GM12878 (cell line): ENCODE results near the gene JOSD2. TPM values are rescaled to one million over a fixed set of nuclear protein-coding genes. Genes with fewer than 3 reads are reported as not detected.

Experiments used
- ATAC-seq: fragments of 200-7000 bp; cut with Tn5 transposase; 3 replicates; pipeline ENCODE4 v1.9.1; 2020; ENCODE audit warnings: mild to moderate bottlenecking, moderate library complexity
- BruUV-seq: library from RNA; stranded (reverse); fragments of 400-500 nt; replicated peaks from 2 replicates; lab custom pipeline; 2021; lab: Mats Ljungman, UMichigan
- CTCF ChIA-PET: fragments of 300-600 bp; sonication (Branson Sonifier 250); formaldehyde crosslinking; extraction: SDS; loops from one replicate; lab custom pipeline; 2021; ENCODE audit warnings: inconsistent platforms; lab: Yijun Ruan, JAX
- POLR2A ChIA-PET: fragments of 350-600 bp; formaldehyde crosslinking; extraction: SDS; loops from one replicate; lab custom pipeline; 2021; ENCODE audit warnings: inconsistent platforms; lab: Charles Lee
- RAD21 ChIA-PET: fragments of 300-600 bp; sonication (Branson Sonifier 250); formaldehyde crosslinking; loops from one replicate; lab custom pipeline; 2023; ENCODE audit warnings: antibody characterized with exemption; ENCODE audit not compliant: unreplicated experiment; lab: Charles Lee
- SMC1A ChIA-PET: fragments of 300-600 bp; sonication (Branson Sonifier 250); formaldehyde crosslinking; loops from one replicate; lab custom pipeline; 2023; ENCODE audit not compliant: unreplicated experiment, uncharacterized antibody; lab: Charles Lee
- DNase-seq: peaks from one replicate; pipeline ENCODE4 v3.0.0-alpha.2; 2011; ENCODE audit warnings: low read depth, low spot score
- FAIRE-seq: peaks from 3 replicates; lab custom pipeline; 2011; peaks lifted over from hg19 to GRCh38; lab: Jason Lieb, UNC
- H2AFZ ChIP-seq: 2 replicates; pipeline ENCODE4 v1.6.0; 2011; ENCODE audit warnings: low read depth, low read length, control low read depth; ENCODE audit not compliant: control insufficient read depth
- H3K27ac ChIP-seq: 2 replicates; pipeline ENCODE4 v1.5.1; 2011; ENCODE audit warnings: control low read depth; ENCODE audit not compliant: control insufficient read depth, insufficient read depth
- H3K27me3 ChIP-seq, 2 experiments: replicated peaks in 1 of 2; 2 replicates each; pipeline versions ENCODE4 v1.6.0 to v1.6.1; 2011; ENCODE audit warnings: low read length in 1 of 2; ENCODE audit not compliant: control insufficient read depth in 2 of 2, insufficient read depth in 2 of 2
- H3K36me3 ChIP-seq, 2 experiments: 2 replicates each; pipeline ENCODE4 v1.5.1; 2011; ENCODE audit warnings: low read length in 1 of 2; ENCODE audit not compliant: control insufficient read depth in 2 of 2, insufficient read depth in 2 of 2
- H3K4me1 ChIP-seq: 2 replicates; pipeline ENCODE4 v1.6.1; 2011; ENCODE audit warnings: mild to moderate bottlenecking, low read length, moderate library complexity, mixed read lengths; ENCODE audit not compliant: control insufficient read depth, insufficient read depth
- H3K4me2 ChIP-seq: 2 replicates; pipeline ENCODE4 v1.6.0; 2011; ENCODE audit warnings: control low read depth; ENCODE audit not compliant: control insufficient read depth, insufficient read depth
- H3K4me3 ChIP-seq: fragments of 200-600 bp; sonication (generic); 2 replicates; pipeline ENCODE4 v1.5.1; 2016
- H3K79me2 ChIP-seq: 2 replicates; pipeline ENCODE4 v1.6.0; 2011; ENCODE audit warnings: low read length; ENCODE audit not compliant: control insufficient read depth, insufficient read depth
- H3K9ac ChIP-seq: 2 replicates; pipeline ENCODE4 v1.8.0; 2011; ENCODE audit warnings: low read length, control low read depth, mixed read lengths; ENCODE audit not compliant: control insufficient read depth, insufficient read depth
- H3K9me3 ChIP-seq: replicated peaks from 3 replicates; pipeline ENCODE4 v1.5.1; 2011; ENCODE audit warnings: mild to moderate bottlenecking, low read length; ENCODE audit not compliant: control insufficient read depth, insufficient read depth
- H4K20me1 ChIP-seq: 2 replicates; pipeline ENCODE4 v1.6.0; 2011; ENCODE audit not compliant: control insufficient read depth, insufficient read depth
- ESRRA ChIP-seq: IDR thresholded peaks from 2 replicates; pipeline ENCODE4 v1.6.1; 2012; ENCODE audit warnings: mild to moderate bottlenecking, low read length, improper control_type of control experiment
- HDGF ChIP-seq: fragments of 450-650 bp; IDR thresholded peaks from 2 replicates; pipeline ENCODE4 v1.6.1; 2016; ENCODE audit warnings: antibody characterized with exemption
- IKZF1 ChIP-seq: fragments of 450-650 bp; conservative IDR thresholded peaks from 2 replicates; pipeline ENCODE4 v1.6.1; 2017; ENCODE audit warnings: antibody characterized with exemption, mild to moderate bottlenecking
- NR2F1 ChIP-seq: fragments of 450-650 bp; conservative IDR thresholded peaks from 2 replicates; pipeline ENCODE4 v1.6.1; 2017; ENCODE audit warnings: mild to moderate bottlenecking
- SP1 ChIP-seq: IDR thresholded peaks from one replicate; pipeline ENCODE4 v1.6.1; 2011; ENCODE audit warnings: low read depth, low read length
- SPI1 ChIP-seq: IDR thresholded peaks from 2 replicates; pipeline ENCODE4 v1.6.1; 2011; ENCODE audit warnings: low read depth, mild to moderate bottlenecking, low read length, moderate library complexity, borderline replicate concordance; ENCODE audit not compliant: insufficient read depth
- ZNF384 ChIP-seq: IDR thresholded peaks from 2 replicates; pipeline ENCODE4 v1.6.1; 2012; ENCODE audit warnings: low read depth, mild to moderate bottlenecking, low read length, improper control_type of control experiment, borderline replicate concordance
- WGBS: methylation state at CpG from one replicate; pipeline ENCODE4 v1.1.6; 2016; ENCODE audit warnings: low lambda C conversion rate; ENCODE audit not compliant: insufficient replicate concordance, insufficient coverage; ENCODE audit errors: missing lambda C conversion rate; 5-methylcytosine and 5-hydroxymethylcytosine counted together
- in situ Hi-C: fragments of 300-500 bp; cut with MboI; formaldehyde crosslinking; loops from 9 replicates; pipeline ENCODE4 v1.14.3; 2018; ENCODE audit warnings: mixed read lengths
- intact Hi-C: fragments of 100-400 bp; cut with micrococcal nuclease; formaldehyde crosslinking; loops from one replicate; pipeline ENCODE4 v1.14.2; 2022; ENCODE audit not compliant: unreplicated experiment
- polyA plus RNA-seq, 11 experiments: library from polyadenylated mRNA; depleted of rRNA in 4 of 11; unstranded in 6 of 11; stranded (reverse) in 5 of 11; fragments of >200 nt; fragmentation: Nextera tagmentation in 4 of 11; fragmentation: Illumina TruSeq in 1 of 11; extraction: Ambion mirVana in 4 of 11; extraction: Trizol in 1 of 11; gene quantifications; 1 replicate in 1 of 11; 2 replicates in 10 of 11; pipeline versions ENCODE4 v1.2.1 to v1.2.3, GENCODE V29; 2011 to 2016; ENCODE audit warnings: inconsistent platforms in 2 of 11, missing spikeins in 2 of 11, low read depth in 1 of 11
- total RNA-seq, 4 experiments: library from RNA; depleted of rRNA in 3 of 4; stranded (reverse); fragments of >200 nt in 3 of 4; fragmentation: Illumina TruSeq in 1 of 4; extraction: Trizol in 1 of 4; gene quantifications; 2 replicates each; pipeline versions ENCODE4 v1.2.1 to v1.2.3, GENCODE V29; 2013 to 2021
- TF ChIP-seq, protein P1 (sequence below): fragments of 150-350 bp; IDR thresholded peaks from 2 replicates; pipeline ENCODE4 v1.6.1; 2014; ENCODE audit warnings: mild to moderate bottlenecking, low read depth, low read length

JOSD2 gene
- total and polyA plus RNA-seq, 10 of the 15 experiments (the other 5 are each of a cell fraction or from before 2014, with no cell fraction given) = 0.91 to 26.7 (median 13.0) TPM

DNA sequence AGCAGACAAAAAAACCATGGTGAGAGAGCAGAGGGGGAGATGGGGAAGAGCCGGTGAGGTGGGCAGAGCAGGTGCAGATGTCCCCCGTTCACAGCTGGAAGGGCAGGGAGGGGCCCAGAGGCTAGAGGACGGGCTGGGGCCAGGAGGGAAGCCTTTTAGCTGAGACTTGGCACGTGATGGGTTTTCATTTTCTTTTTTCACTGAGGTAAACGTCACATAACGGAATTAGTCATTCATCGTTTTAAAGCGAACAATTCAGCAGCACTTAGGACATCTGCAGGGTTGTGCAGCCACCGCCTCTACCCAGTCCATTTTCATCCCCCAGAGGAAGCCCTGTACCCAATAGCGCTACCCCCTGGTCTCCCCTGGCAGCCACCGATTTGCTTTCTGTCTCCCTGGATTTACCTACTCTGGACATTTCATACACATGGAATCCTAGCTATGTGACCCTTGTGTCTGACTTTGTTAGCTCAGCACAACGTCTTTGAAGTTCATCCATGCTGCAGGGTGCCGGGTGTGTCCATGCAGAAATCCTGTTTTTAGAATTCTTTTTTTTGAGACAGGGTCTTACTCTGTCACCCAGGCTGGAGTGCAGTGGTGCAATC is 50.7 kb downstream of the JOSD2 start (continued):
- no peak for TF ChIP-seq ESRRA
- no peak for TF ChIP-seq SP1

DNA sequence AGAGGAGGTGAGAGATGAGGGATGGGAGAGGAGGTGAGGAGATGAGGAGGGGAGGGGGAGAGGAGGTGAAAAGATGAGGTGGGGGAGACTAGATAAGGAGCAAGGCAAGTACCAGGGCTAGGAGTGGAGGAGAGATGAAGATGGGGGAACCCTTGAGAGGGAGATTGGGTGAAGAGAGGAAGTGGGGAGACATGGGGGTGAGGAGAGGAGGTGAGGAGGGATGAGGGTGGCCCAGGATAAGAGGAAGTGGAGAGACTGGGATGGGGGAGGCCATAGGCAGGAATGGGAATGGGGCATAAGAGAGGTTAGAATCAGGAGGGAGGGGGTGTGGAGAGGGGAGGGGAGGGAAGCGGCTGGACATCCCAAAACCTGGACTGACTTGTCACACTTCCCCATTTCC is 51.4 kb downstream of the JOSD2 start:
- no peaks in the 10 kb centered on the region for H3K27me3 ChIP-seq
- H3K4me3 ChIP-seq = no peak overlapping the region
- TF ChIP-seq NR2F1 (no peak), ZNF384 (no peak), HDGF (peak; percentile 55), IKZF1 (no peak), SPI1 (peak; percentile 39; the same call in 1 of the 2 replicates)
- TF ChIP-seq, protein P1, sequence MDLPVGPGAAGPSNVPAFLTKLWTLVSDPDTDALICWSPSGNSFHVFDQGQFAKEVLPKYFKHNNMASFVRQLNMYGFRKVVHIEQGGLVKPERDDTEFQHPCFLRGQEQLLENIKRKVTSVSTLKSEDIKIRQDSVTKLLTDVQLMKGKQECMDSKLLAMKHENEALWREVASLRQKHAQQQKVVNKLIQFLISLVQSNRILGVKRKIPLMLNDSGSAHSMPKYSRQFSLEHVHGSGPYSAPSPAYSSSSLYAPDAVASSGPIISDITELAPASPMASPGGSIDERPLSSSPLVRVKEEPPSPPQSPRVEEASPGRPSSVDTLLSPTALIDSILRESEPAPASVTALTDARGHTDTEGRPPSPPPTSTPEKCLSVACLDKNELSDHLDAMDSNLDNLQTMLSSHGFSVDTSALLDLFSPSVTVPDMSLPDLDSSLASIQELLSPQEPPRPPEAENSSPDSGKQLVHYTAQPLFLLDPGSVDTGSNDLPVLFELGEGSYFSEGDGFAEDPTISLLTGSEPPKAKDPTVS = no peak
- CTCF ChIA-PET = interaction anchor here (0.6 to 4.6 kb wide), 15 partner anchors 23 to 131 kb away, joined by 3 to 167 read pairs (median 9); partner anchors contain the start of genes KCNC3, NAPSA, NR1H2 and SPIB
- BruUV-seq = no TSS peak
- peak overlapping the region; percentile 99 for H3K4me2 ChIP-seq
- SMC1A ChIA-PET = interaction anchor here (0.7 to 4.6 kb wide), 14 partner anchors 16 to 112 kb away, joined by 4 to 68 read pairs (median 8); partner anchors contain the start of genes NAPSA, NR1H2, POLD1 and SPIB
- H3K79me2 ChIP-seq = no peaks in the 10 kb centered on the region
- no peak for ATAC-seq
- POLR2A ChIA-PET = interaction anchor here (0.8 to 2.0 kb wide), 8 partner anchors 10 to 102 kb away, joined by 3 to 35 read pairs (median 6); partner anchors contain the start of genes NAPSA, NR1H2 and SPIB
- RAD21 ChIA-PET = interaction anchor here (0.9 to 3.9 kb wide), 18 partner anchors 14 to 131 kb away, joined by 3 to 72 read pairs (median 6); partner anchors contain the start of genes KCNC3, NAPSA, POLD1 and SPIB
- in situ Hi-C loops (loop anchor here (5.0 kb wide), 1 partner anchor 92 kb away; the partner anchor contains the start of gene NAPSA), intact Hi-C loops (loop anchor here (2.0 kb wide), 2 partner anchors 29 to 41 kb away; partner anchors contain the start of gene SPIB)
- H3K36me3 ChIP-seq = no peaks in the 10 kb centered on the region
- WGBS = 0% methylated on average over 1 of the region's 1 CpG
- H4K20me1 ChIP-seq = no peaks in the 10 kb centered on the region
- no peak for DNase-seq
- H2AFZ ChIP-seq = peak overlapping the region; percentile 86
- H3K27ac ChIP-seq = peak overlapping the region; percentile 73
- H3K9me3 ChIP-seq = no peaks in the 10 kb centered on the region
- no peak overlapping the region; the same call in 1 of the 2 replicates for H3K9ac ChIP-seq
- no peak for FAIRE-seq
- peaks cover 20% of the 10 kb centered on the region for H3K4me1 ChIP-seq
